NCI-H748 (cell line): ENCODE measurements around the gene ARID1B.

ENCODE experiments used
- DNase-seq: peaks from one replicate; lab custom pipeline; 2025; ENCODE audit not compliant: unreplicated experiment; lab: John Stamatoyannopoulos, UW

ARID1B gene

DNA sequence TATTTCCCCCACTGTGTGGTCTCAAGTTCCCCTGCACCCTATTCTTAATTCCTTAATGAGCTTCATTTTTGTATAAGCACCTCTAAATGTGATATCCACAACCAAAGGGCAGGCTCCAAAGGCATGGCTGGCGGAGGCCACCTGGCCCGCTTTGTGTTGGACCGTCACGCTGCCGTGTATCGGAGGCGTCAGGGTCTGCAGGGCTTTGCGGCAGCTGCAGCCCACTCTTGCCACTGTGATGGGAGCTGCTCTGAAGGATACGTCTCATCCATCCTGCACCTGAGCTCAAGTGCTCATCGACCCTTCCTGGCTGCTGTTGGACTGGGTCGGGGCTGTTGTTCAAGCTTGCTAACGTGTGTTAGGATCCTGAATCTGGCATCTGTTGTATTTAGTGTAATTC lies 177.6 kb downstream of the ARID1B start:
- DNase-seq, result no peak

DNA sequence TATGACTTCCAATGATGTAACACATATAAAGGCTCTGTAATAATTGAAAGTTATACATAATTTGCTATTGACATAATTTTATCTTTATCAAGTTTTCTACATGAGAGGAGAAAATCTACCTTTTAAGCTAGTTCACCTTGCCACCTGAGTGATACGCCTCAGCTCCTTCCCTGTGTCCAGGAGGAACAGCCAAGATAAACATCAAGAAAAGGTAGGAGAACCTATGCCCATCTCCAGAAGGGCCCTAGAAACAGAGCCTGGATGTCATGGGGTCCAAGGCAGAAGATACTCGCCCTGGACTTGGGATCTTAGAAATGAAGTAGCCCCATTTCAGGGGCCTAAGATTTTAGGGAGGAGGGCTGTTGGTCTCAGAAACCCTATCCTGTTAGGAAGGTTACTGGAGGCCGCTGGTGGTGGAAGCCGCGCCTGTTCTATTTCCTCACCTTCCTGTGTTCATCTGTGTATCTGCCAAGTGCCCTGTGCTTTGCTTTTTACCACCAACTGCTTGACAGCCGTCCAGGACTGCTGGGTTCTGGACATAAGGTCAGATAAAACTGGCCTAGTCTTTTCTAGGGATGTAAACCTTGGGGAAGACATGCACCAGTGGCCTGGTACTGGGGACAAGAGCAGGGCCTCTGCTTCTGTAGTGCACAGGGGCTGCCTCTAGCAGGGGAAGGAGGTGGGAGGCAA lies 178.5 kb downstream of the ARID1B start:
- DNase-seq, result no peak

DNA sequence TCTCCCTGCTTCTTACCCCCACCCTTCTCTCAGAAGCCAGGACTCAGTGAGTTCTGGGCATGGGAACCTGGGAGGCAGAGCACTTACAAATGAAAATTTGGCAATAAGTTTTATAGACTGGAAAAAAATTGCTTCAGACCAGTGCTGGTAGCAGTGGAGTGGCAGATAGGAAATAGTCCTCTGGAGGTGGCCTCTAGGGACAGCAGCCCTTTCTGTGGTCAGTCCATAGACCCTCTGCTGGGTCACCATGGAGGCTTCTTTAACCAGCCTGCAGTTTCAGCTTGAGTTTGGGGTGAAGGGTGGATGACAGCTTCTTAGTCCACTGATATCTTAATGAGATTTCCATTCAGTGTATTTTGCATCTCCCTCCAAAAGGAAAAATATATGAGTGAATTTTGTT lies 179.1 kb downstream of the ARID1B start:
- no peak for DNase-seq

DNA sequence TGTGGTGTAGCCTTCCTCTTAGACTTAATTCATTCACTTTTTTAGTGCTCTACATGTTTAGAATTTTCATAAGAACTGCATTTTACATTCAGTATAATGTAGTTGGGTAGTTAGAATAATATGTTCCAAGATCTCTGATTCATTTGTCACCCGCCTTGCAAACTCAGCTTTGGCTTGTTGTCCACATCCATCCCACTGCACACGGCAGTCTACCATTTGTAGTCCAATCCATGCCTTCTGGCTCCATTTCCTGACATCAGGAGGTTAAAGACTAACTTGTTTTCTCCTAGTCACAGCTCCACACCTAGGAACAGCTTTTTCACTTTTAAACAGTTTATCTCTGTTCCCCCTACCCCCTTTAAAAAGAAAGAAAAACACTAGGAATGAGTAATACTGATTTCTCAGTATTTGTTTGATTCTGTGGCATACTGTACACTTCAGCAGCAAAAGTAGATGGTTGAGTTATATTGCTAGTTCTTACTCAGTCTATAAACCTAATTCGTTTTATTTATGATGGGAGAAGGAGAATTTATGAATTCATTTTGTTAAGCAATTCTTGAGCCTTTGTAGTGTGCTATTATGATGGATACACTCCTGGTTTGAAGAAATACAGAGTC lies 180.9 kb downstream of the ARID1B start:
- no peak for DNase-seq

DNA sequence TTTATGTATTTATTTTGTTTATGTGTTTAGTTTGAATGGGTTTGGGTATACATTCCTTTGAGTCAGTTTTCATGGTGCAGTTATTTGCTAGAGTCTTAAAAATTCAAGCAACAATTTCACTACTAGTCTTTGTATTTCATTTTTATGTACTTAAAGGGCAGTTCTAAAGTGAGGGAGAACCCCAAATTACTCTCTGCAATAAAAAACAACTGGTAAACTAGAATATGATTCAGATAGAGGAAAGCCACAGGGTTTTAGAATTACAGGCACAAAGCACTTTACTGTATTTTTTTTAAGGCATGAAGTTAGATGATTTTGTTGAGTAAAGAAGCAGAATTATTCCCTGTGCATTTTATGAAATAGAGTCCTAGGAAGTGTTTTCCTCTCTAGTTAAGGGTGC lies 183.3 kb downstream of the ARID1B start:
- DNase-seq, result no peak

- DNase-seq, result no peak
Measured at GRCh38 chr6:156961282-156961892, 184.2 kb downstream of the ARID1B start.

- DNase-seq, result peak; percentile 20
Measured at GRCh38 chr6:156963712-156964700, 186.8 kb downstream of the ARID1B start.

DNA sequence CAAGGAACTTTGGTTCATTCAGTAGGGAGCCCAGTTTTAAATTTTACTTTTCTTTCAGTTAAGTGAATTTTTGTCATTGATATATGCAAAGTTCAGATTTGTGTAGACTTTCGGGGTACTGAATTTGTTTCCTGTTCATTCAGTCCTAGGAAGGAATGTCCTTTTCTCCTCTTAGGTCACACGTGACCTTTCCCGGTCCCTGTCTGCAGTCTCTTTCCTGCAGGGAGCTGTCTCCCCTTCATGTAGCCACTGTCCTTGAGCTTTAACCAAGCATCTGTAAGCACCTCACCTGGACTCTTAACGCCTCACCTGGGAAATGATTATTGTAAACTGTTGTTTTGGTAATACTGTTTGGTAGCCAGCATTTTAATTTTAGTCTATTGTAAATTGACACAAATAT lies 190.7 kb downstream of the ARID1B start:
- DNase-seq, result no peak

GRCh38 chr6:156969233-156969632 lies 192.1 kb downstream of the ARID1B start:
- DNase-seq, result no peak

- no peak for DNase-seq
Measured at GRCh38 chr6:156970595-156971112, 193.5 kb downstream of the ARID1B start.

DNA sequence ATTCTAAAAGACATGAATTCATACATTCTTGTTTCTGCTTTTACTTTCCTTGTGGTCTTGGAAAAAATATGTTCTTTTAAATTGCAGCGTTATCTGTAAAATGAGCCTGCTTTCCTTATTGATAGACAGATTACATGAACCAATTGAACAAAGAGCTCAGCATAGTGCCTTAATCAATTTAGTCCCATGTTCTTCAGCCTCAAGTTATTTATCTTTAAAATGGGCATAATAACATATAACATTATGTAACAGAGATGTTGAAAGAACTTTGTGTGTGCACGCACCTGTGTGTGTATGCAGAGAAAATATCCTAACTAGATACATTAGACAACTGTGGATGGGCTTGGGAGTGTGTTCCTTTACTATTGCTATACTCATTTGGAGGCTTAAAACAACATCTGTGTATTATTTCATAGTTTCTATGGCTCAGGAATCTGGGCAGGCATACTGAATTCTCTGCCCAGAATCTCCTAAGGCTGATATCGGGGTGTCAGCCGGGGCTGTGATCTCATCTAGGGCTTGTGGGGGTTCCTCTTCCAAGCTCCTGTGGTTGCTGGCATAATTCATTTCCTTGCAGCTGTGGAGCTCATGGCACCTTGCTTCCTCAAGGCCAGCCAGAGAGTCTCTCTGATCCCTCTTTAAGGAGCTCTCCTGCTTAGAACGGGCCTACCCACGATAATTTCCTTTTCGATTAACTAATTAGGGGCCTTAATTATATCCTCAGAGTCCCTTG lies 194.1 kb downstream of the ARID1B start:
- no peak for DNase-seq

DNA sequence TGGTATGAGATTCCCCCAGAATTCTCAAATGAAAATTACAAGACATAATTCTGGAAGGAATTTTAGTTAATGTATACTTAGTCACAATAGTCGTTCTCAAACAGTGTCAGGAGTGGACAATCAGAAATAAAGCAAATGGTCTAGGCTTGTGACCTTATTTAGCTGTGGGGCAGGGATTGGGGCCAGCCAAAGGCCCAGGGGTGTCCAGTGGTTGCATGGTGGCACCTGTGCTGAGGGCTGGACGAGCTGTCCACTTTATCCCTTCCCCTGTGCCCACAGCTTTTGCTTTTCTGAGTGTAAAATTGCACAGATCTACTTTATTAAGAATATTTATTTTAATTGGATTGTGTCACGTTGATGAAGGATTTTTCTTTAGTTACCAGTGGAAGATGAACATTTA lies 195.0 kb downstream of the ARID1B start:
- no peak for DNase-seq

DNA sequence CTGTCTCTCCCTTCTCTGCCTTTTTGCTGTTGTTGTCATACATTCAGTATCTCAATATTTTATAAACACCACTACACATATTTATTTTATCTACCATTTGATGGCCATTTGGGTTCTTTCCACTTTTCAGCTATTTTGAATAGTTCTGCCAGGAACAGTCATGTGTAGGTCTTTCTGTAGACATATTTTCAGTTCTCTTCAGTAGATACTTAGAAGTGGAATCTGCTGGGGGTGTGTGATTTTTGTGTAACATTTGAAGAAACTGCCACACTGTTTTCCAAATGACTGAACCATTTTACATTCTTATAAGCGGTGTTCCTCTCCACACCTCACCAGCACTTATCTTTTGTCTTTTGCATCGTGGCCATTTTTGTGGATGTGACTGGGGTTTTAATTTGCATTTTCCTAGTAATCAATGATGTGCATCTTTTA lies 197.7 kb downstream of the ARID1B start:
- DNase-seq, result no peak

GRCh38 chr6:156975414-156975813 lies 198.2 kb downstream of the ARID1B start:
- DNase-seq, result no peak

DNA sequence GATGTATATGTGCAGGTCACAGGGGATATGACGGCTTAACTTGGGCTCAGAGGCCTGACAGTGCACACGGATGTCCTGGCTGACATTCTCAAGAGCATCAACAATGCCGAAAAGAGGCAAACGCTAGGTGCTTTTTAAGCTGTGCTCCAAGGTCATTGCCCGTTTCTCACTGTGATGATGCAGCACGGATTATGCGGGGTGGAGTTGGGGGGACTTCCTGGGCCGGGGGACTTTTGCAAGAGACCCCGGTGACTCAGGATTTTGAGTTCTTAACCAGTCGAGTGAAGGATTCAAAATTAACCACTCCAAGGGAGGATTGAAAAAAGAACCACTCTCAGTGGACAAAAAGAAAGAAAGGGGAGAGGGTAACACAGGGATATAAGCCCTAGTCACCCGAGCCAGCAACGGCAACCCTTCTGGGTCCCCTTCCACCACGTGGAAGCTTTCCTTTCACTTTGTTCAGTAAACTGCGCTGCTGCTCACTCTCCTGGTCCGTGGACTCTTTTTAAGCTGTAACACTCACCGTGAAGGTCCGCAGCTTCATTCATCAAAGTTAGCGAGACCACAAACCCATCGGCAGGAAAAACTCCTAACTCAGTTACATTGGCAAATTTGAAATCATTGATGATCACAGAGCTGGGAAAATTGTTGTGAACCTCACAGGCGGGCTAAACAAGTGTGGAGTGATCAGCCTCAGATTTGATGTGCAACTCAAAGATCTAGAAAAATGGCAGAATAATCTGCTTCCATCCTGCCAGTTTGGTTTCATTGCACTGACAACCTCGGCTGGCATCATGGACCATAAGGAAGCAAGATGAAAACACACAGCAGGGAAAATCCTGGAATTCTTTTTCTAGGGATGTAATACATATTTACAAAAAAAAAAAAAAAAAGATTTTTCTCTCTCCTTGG lies 199.3 kb downstream of the ARID1B start:
- peak; percentile 68 for DNase-seq

DNA sequence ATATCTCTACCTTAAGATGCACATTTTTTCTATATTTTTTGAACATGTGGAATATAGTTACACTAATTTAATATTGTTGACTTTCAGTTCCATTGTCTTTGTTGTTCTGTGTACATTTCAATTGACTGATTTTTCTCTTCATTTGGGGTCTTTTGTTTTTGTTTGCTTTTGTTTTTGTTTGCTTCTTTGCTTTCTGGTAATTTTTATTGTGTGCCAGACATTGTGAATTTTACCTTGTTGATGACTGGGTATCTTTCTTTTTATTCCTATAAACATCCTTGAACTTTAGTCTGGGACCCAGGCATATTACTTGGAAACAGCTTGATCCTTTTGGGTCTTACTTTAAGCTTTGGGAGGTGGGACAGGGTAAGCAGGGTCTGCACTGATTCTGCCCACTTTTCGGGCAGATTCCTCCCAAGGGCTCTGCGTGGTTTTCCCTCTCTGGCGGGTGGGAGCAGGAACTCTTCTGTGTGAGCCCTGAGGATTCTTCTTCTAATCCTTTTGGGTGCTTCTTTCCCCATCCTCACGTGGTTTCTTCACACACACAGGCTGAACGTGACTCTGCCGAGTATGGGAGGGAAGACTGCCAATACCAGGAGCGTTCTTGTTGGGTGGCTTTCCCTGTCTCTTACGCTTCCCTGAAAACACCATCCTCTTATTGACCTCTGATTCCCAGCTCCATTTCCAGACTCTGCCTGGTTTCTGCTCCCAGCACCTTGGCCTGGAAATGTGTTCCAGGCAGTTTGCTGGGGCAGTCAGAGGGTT lies 200.5 kb downstream of the ARID1B start:
- peak; percentile 40 for DNase-seq

DNA sequence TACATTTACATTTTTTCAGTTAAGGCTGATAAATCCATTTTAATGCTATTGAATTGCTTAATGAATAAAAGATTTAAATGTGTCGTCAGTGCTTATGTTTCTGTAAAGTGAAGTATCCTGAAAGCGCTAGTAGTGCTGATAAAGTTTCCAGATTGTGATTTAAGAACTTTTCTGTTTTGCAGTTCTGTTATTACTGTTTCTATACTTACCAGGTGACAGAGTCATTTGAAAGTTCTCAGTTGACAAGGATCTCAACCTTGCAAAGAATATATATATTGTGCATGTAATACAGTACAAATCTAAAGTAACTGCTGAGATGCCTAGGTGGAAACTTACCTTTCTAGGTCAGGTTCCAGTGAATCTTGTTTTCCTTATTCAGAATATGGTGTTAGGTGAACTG lies 201.8 kb downstream of the ARID1B start:
- no peak for DNase-seq

DNA sequence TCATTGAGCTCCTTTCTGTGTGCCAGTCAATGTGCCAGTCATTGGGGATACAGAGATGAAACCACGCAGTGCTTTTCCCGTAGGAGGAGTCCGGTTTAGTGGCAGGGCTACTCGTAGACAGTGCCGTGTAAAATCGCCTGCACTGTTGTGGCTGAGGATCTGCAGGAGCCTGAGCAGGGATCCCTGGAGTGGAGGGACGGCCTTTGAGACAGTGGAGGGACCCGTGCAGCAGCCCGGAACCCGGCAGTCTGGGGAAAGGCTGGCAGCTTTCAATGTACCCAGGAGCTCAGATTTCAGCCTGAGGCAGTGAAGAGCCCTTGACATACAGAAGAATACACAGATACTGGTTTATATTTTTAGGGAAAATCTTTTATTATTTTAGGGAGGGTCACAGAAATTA lies 203.3 kb downstream of the ARID1B start:
- peak; percentile 67 for DNase-seq

DNA sequence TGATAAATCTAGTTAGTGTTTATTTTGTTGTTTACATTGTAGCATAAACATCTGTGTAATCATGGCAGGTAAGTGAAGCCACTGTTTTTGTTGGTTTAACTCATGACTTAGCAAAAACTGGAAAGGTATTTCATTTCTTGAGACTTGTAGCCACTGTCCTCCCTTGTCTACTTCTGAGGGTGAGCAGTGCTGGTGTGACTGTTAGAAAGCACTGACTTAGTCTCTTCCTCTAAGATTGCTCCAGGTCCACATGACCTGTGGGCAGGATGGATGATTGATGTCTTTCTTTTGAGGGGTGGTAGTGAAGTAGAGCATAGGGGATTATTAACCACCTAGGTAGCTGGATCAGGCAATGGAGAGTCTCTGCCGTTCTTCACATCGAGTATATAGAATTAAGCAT lies 203.8 kb downstream of the ARID1B start:
- no peak for DNase-seq
